SK-N-SH (cell line): ENCODE data around the gene LIX1. TPM values are rescaled to one million over a fixed set of nuclear protein-coding genes. Genes with fewer than 3 reads are reported as not detected.

Source experiments
- CTCF ChIA-PET: fragments of 300-600, 350-600 bp; formaldehyde crosslinking; extraction: SDS; loops from one replicate; lab custom pipeline; 2021; lab: Yijun Ruan, JAX
- POLR2A ChIA-PET: fragments of 350-600 bp; sonication (Branson Sonifier 250); formaldehyde crosslinking; extraction: SDS; loops from one replicate; lab custom pipeline; 2020; ENCODE audit warnings: antibody characterized with exemption, inconsistent platforms; lab: Yijun Ruan, JAX
- DNase-seq: peaks from one replicate; pipeline ENCODE4 v3.0.0; 2012
- H2AFZ ChIP-seq: fragments of 200-600 bp; sonication (generic); 2 replicates; pipeline ENCODE4 v1.8.1; 2016; ENCODE audit warnings: antibody characterized with exemption, mild to moderate bottlenecking, low read depth
- H3F3A ChIP-seq: fragments of 200-600 bp; sonication (generic); replicated peaks from 2 replicates; pipeline ENCODE3; 2016; ENCODE audit warnings: antibody characterized with exemption, mild to moderate bottlenecking; ENCODE audit not compliant: insufficient read depth
- H3K27ac ChIP-seq, 2 experiments: fragments of 200-500 bp in 1 of 2; fragments of 200-600 bp in 1 of 2; sonication (Bioruptor generic) in 1 of 2; sonication (generic), shearing (Covaris generic) in 1 of 2; 2 replicates each; pipeline versions ENCODE4 v1.5.1 to v1.6.1; 2014 to 2016; ENCODE audit warnings: low read depth in 2 of 2, inconsistent platforms in 1 of 2, low read length in 1 of 2, mild to moderate bottlenecking in 1 of 2, mixed read lengths in 1 of 2
- H3K27me3 ChIP-seq: fragments of 200-600 bp; sonication (generic), shearing (Covaris generic); 2 replicates; pipeline ENCODE4 v1.6.1; 2016; ENCODE audit warnings: mixed run types; ENCODE audit not compliant: insufficient read depth
- H3K36me3 ChIP-seq, 2 experiments: fragments of 200-500 bp in 1 of 2; fragments of 200-600 bp in 1 of 2; sonication (Bioruptor generic) in 1 of 2; sonication (generic) in 1 of 2; replicated peaks in 1 of 2; 2 replicates each; pipeline versions ENCODE3 to v1.5.1; 2014 to 2016; ENCODE audit warnings: low read length in 1 of 2, mild to moderate bottlenecking in 1 of 2; ENCODE audit not compliant: insufficient read depth in 2 of 2, control insufficient read depth in 1 of 2
- H3K4me1 ChIP-seq, 2 experiments: fragments of 200-500 bp in 1 of 2; fragments of 200-600 bp in 1 of 2; sonication (Bioruptor generic) in 1 of 2; sonication (generic), shearing (Covaris generic) in 1 of 2; 2 replicates each; pipeline versions ENCODE4 v1.5.1 to v1.6.1; 2014 to 2016; ENCODE audit warnings: low read depth in 1 of 2, low read length in 1 of 2, mixed run types in 1 of 2; ENCODE audit not compliant: insufficient read depth in 2 of 2, control insufficient read depth in 1 of 2
- H3K4me2 ChIP-seq: fragments of 200-600 bp; sonication (generic), shearing (Covaris generic); 2 replicates; pipeline ENCODE4 v1.6.1; 2017; ENCODE audit warnings: mixed run types
- H3K4me3 ChIP-seq, 2 experiments: fragments of 200-500 bp in 1 of 2; fragments of 200-600 bp in 1 of 2; sonication (Bioruptor generic) in 1 of 2; sonication (generic), shearing (Covaris generic) in 1 of 2; 2 replicates each; pipeline versions ENCODE4 v1.5.1 to v1.8.1; 2014 to 2016; ENCODE audit warnings: low read depth in 2 of 2, inconsistent platforms in 1 of 2, low read length in 1 of 2, mild to moderate bottlenecking in 1 of 2, mixed read lengths in 1 of 2, moderate library complexity in 1 of 2
- H3K79me2 ChIP-seq: fragments of 200-600 bp; sonication (generic); 2 replicates; pipeline ENCODE4 v1.8.1; 2017; ENCODE audit warnings: mild to moderate bottlenecking; ENCODE audit not compliant: insufficient read depth
- H3K9ac ChIP-seq: fragments of 200-600 bp; sonication (generic); 2 replicates; pipeline ENCODE4 v1.6.1; 2017; ENCODE audit warnings: mixed run types
- H3K9me2 ChIP-seq: fragments of 200-600 bp; sonication (generic); 2 replicates; pipeline ENCODE4 v1.6.1; 2017; ENCODE audit warnings: mixed run types
- H3K9me3 ChIP-seq: fragments of 200-600 bp; sonication (generic); 2 replicates; pipeline ENCODE4 v1.6.1; 2017; ENCODE audit warnings: mixed run types, mild to moderate bottlenecking, moderate library complexity
- H4K20me1 ChIP-seq: fragments of 200-600 bp; sonication (generic); 2 replicates; pipeline ENCODE4 v1.6.1; 2017; ENCODE audit warnings: mild to moderate bottlenecking, mixed run types; ENCODE audit not compliant: insufficient read depth
- CTCF ChIP-seq: fragments of 200-600 bp; sonication (generic); IDR thresholded peaks from 2 replicates; pipeline ENCODE4 v1.6.1; 2017; ENCODE audit warnings: antibody characterized with exemption, mild to moderate bottlenecking, moderate library complexity
- EP300 ChIP-seq, 2 experiments: IDR thresholded peaks; 2 replicates each; pipeline versions ENCODE4 v1.4.0 to v1.6.1; 2012; ENCODE audit warnings: borderline replicate concordance in 1 of 2, low read depth in 1 of 2, low read length in 1 of 2
- EZH2phosphoT487 ChIP-seq: fragments of 200-600 bp; sonication (generic); IDR thresholded peaks from 2 replicates; pipeline ENCODE4 v1.6.1; 2017; ENCODE audit warnings: low read depth, mixed run types, mild to moderate bottlenecking, antibody characterized with exemption, moderate library complexity, borderline replicate concordance
- JUND ChIP-seq: IDR thresholded peaks from 2 replicates; pipeline ENCODE4 v1.4.0; 2012
- MXI1 ChIP-seq: IDR thresholded peaks from 2 replicates; pipeline ENCODE4 v1.6.1; 2012; ENCODE audit warnings: mild to moderate bottlenecking, low read depth, low read length, improper control_type of control experiment
- NRF1 ChIP-seq: IDR thresholded peaks from 2 replicates; pipeline ENCODE4 v1.6.1; 2012; ENCODE audit warnings: low read depth, mild to moderate bottlenecking, low read length
- PBX3 ChIP-seq: IDR thresholded peaks from 2 replicates; pipeline ENCODE4; 2012
- POLR2AphosphoS5 ChIP-seq: IDR thresholded peaks from 2 replicates; pipeline ENCODE4 v1.6.1; 2012; ENCODE audit warnings: low read depth, low read length
- RAD21 ChIP-seq: IDR thresholded peaks from 2 replicates; pipeline ENCODE4 v1.6.1; 2012; ENCODE audit warnings: mild to moderate bottlenecking, low read length
- RCOR1 ChIP-seq: fragments of 150-350 bp; IDR thresholded peaks from 2 replicates; pipeline ENCODE4 v1.6.1; 2017; ENCODE audit warnings: antibody characterized with exemption, low read length
- RXRA ChIP-seq: IDR thresholded peaks from 2 replicates; pipeline ENCODE4 v1.4.0; 2012; ENCODE audit warnings: low read depth, mild to moderate bottlenecking, borderline replicate concordance
- SIN3A ChIP-seq: IDR thresholded peaks from 2 replicates; pipeline ENCODE4 v1.6.1; 2012; ENCODE audit warnings: low read depth, mild to moderate bottlenecking, low read length, moderate library complexity, borderline replicate concordance
- TAF1 ChIP-seq: IDR thresholded peaks from 2 replicates; pipeline ENCODE4 v1.6.1; 2012; ENCODE audit warnings: low read depth, mild to moderate bottlenecking, low read length, moderate library complexity, borderline replicate concordance
- TCF12 ChIP-seq: IDR thresholded peaks from 2 replicates; pipeline ENCODE4 v1.4.0; 2012
- TEAD4 ChIP-seq: IDR thresholded peaks from 2 replicates; pipeline ENCODE4 v1.4.0; 2012; ENCODE audit warnings: mild to moderate bottlenecking, borderline replicate concordance; ENCODE audit not compliant: insufficient read depth
- USF2 ChIP-seq: fragments of 150-350 bp; IDR thresholded peaks from 2 replicates; pipeline ENCODE4 v1.6.1; 2017; ENCODE audit warnings: antibody characterized with exemption, low read length, low read depth, borderline replicate concordance
- YY1 ChIP-seq: IDR thresholded peaks from 2 replicates; pipeline ENCODE4 v1.4.0; 2012; ENCODE audit warnings: low read depth, mild to moderate bottlenecking
- WGBS: methylation state at CpG from one replicate; pipeline ENCODE4 v1.1.6; 2017; ENCODE audit warnings: low lambda C conversion rate; 5-methylcytosine and 5-hydroxymethylcytosine counted together
- polyA plus RNA-seq, 3 experiments: library from polyadenylated mRNA; depleted of rRNA; stranded (reverse); fragments of >200 nt; gene quantifications; 2 replicates each; pipeline ENCODE4 v1.2.3, GENCODE V29; 2012
- TF ChIP-seq, protein P1 (sequence below): IDR thresholded peaks from 2 replicates; pipeline ENCODE4 v1.6.1; 2012; ENCODE audit warnings: mild to moderate bottlenecking, low read depth, low read length, moderate library complexity
- TF ChIP-seq, protein P2 (sequence below): IDR thresholded peaks from 2 replicates; pipeline ENCODE4 v1.4.0; 2012; ENCODE audit warnings: low read depth, borderline replicate concordance

LIX1 gene
- polyA plus RNA-seq, 1 of the 3 experiments (the other 2 are of a cell fraction) = not detected

GRCh38 chr5:97062046-97062445, 80.4 kb downstream of the LIX1 start:
- no peaks in the 10 kb centered on the region for H3F3A ChIP-seq
- no peaks in the 10 kb centered on the region for H3K9me3 ChIP-seq
- H3K79me2 ChIP-seq = no peaks in the 10 kb centered on the region
- DNase-seq = peak; percentile 17
- no peaks in the 10 kb centered on the region for H3K27me3 ChIP-seq
- peaks cover 0 to 6% of the 10 kb centered on the region in 2 experiments; a peak in 1 of 4 replicates for H3K4me1 ChIP-seq
- CTCF ChIA-PET = interaction anchor here (0.7 to 1.8 kb wide), 4 partner anchors 23 to 99 kb away, joined by 3 to 4 read pairs (median 3); partner anchors contain the start of gene LIX1
- H3K9ac ChIP-seq = no peak overlapping the region
- POLR2A ChIA-PET = no interaction called here
- WGBS = 73% methylated on average over 3 of the region's 8 CpGs
- no peaks in the 10 kb centered on the region for H4K20me1 ChIP-seq
- H3K9me2 ChIP-seq = no peaks in the 10 kb centered on the region
- H3K36me3 ChIP-seq = no peaks in the 10 kb centered on the region
- no peak overlapping the region for H3K27ac ChIP-seq
- no peak overlapping the region for H2AFZ ChIP-seq
- no peak for TF ChIP-seq TAF1
- no peak for TF ChIP-seq YY1
- TF ChIP-seq NRF1 = no peak
- TF ChIP-seq, protein P1, sequence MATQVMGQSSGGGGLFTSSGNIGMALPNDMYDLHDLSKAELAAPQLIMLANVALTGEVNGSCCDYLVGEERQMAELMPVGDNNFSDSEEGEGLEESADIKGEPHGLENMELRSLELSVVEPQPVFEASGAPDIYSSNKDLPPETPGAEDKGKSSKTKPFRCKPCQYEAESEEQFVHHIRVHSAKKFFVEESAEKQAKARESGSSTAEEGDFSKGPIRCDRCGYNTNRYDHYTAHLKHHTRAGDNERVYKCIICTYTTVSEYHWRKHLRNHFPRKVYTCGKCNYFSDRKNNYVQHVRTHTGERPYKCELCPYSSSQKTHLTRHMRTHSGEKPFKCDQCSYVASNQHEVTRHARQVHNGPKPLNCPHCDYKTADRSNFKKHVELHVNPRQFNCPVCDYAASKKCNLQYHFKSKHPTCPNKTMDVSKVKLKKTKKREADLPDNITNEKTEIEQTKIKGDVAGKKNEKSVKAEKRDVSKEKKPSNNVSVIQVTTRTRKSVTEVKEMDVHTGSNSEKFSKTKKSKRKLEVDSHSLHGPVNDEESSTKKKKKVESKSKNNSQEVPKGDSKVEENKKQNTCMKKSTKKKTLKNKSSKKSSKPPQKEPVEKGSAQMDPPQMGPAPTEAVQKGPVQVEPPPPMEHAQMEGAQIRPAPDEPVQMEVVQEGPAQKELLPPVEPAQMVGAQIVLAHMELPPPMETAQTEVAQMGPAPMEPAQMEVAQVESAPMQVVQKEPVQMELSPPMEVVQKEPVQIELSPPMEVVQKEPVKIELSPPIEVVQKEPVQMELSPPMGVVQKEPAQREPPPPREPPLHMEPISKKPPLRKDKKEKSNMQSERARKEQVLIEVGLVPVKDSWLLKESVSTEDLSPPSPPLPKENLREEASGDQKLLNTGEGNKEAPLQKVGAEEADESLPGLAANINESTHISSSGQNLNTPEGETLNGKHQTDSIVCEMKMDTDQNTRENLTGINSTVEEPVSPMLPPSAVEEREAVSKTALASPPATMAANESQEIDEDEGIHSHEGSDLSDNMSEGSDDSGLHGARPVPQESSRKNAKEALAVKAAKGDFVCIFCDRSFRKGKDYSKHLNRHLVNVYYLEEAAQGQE = no peak
- no peak for TF ChIP-seq POLR2AphosphoS5
- TF ChIP-seq RAD21 = no peak
- no peak for TF ChIP-seq EP300 (IDR thresholded peaks at IDR 0.05; ENCODE audit: borderline replicate concordance in 1 of 2, low read depth in 1 of 2, low read length in 1 of 2)
- TF ChIP-seq TEAD4 = no peak
- no peak for TF ChIP-seq SIN3A
- no peak for TF ChIP-seq JUND
- TF ChIP-seq USF2 = no peak
- TF ChIP-seq RXRA = no peak
- TF ChIP-seq, protein P2, sequence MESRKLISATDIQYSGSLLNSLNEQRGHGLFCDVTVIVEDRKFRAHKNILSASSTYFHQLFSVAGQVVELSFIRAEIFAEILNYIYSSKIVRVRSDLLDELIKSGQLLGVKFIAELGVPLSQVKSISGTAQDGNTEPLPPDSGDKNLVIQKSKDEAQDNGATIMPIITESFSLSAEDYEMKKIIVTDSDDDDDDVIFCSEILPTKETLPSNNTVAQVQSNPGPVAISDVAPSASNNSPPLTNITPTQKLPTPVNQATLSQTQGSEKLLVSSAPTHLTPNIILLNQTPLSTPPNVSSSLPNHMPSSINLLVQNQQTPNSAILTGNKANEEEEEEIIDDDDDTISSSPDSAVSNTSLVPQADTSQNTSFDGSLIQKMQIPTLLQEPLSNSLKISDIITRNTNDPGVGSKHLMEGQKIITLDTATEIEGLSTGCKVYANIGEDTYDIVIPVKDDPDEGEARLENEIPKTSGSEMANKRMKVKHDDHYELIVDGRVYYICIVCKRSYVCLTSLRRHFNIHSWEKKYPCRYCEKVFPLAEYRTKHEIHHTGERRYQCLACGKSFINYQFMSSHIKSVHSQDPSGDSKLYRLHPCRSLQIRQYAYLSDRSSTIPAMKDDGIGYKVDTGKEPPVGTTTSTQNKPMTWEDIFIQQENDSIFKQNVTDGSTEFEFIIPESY = no peak
- no peak for TF ChIP-seq PBX3
- TF ChIP-seq CTCF = no peak
- TF ChIP-seq MXI1 = no peak
- no peak for TF ChIP-seq EZH2phosphoT487
- no peak for TF ChIP-seq TCF12
- no peak for TF ChIP-seq RCOR1
- no peak overlapping the region for H3K4me2 ChIP-seq
- H3K4me3 ChIP-seq = no peak overlapping the region
